ENCODE results near the gene CASZ1.

DNA sequence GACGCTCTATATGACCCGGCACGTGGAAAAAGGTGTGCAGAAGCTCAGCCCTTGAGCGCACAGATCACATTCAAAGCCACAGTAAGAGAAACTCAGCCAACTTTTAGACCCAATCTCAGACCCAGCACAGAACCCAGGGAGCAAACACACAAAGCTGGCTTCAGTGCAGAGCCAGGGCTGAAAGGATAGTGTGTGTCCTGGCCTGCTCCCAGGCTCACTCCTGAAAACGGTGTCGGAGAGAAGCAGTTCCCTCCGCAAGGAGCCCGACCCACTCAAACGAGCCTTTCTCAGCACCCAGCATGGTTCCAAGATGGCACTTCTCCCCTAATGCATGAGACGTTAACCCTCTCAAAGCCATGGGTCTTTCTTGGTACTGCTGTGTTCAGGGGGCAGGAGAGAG is 39.6 kb downstream of the CASZ1 start:
- TF ChIP-seq, protein P1, sequence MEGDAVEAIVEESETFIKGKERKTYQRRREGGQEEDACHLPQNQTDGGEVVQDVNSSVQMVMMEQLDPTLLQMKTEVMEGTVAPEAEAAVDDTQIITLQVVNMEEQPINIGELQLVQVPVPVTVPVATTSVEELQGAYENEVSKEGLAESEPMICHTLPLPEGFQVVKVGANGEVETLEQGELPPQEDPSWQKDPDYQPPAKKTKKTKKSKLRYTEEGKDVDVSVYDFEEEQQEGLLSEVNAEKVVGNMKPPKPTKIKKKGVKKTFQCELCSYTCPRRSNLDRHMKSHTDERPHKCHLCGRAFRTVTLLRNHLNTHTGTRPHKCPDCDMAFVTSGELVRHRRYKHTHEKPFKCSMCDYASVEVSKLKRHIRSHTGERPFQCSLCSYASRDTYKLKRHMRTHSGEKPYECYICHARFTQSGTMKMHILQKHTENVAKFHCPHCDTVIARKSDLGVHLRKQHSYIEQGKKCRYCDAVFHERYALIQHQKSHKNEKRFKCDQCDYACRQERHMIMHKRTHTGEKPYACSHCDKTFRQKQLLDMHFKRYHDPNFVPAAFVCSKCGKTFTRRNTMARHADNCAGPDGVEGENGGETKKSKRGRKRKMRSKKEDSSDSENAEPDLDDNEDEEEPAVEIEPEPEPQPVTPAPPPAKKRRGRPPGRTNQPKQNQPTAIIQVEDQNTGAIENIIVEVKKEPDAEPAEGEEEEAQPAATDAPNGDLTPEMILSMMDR (conservative IDR thresholded peaks at IDR 0.05 in 1 of 2, IDR thresholded peaks at IDR 0.05 in 1 of 2; ENCODE audit: low read depth in 1 of 2, low read length in 2 of 2) = no peak
- TF ChIP-seq EZH2 (IDR thresholded peaks at IDR 0.05; ENCODE audit: low read length, missing control alignments) = no peak
